HG03432 (cell line): ENCODE results near the gene MDK.

Experiments used
- ATAC-seq: cut with Tn5 transposase; IDR thresholded peaks from one replicate; pipeline ENCODE4 v1.9.1; 2021; ENCODE audit warnings: mild to moderate bottlenecking, moderate library complexity; ENCODE audit not compliant: unreplicated experiment

The MDK gene

GRCh38 chr11:46393231-46393616, 11.8 kb downstream of the MDK start:
- ATAC-seq: no peak

GRCh38 chr11:46393759-46394158, 12.3 kb downstream of the MDK start:
- ATAC-seq: no peak

- no peak for ATAC-seq
Observed at GRCh38 chr11:46397526-46397925, 16.1 kb downstream of the MDK start.

GRCh38 chr11:46402957-46403902, 21.8 kb downstream of the MDK start:
- no peak for ATAC-seq

- ATAC-seq: no peak
Observed at GRCh38 chr11:46404476-46405017, 23.1 kb downstream of the MDK start.

GRCh38 chr11:46407635-46408034, 26.2 kb downstream of the MDK start:
- no peak for ATAC-seq

GRCh38 chr11:46408407-46408986, 27.0 kb downstream of the MDK start:
- ATAC-seq: no peak

GRCh38 chr11:46410021-46410420, 28.6 kb downstream of the MDK start:
- ATAC-seq: no peak

- ATAC-seq: no peak
Observed at GRCh38 chr11:46413760-46414465, 32.4 kb downstream of the MDK start.

GRCh38 chr11:46414466-46414796, 33.0 kb downstream of the MDK start:
- ATAC-seq: no peak

GRCh38 chr11:46414879-46415278, 33.4 kb downstream of the MDK start:
- ATAC-seq: no peak

- ATAC-seq: no peak
Observed at GRCh38 chr11:46417711-46418110, 36.2 kb downstream of the MDK start.

- ATAC-seq: no peak
Observed at GRCh38 chr11:46418751-46419150, 37.3 kb downstream of the MDK start.

- ATAC-seq: no peak
Observed at GRCh38 chr11:46420513-46420912, 39.0 kb downstream of the MDK start.

- ATAC-seq: no peak
Observed at GRCh38 chr11:46421257-46421880, 39.9 kb downstream of the MDK start.

- no peak for ATAC-seq
Observed at GRCh38 chr11:46422588-46422987, 41.1 kb downstream of the MDK start.

GRCh38 chr11:46426233-46426991, 44.9 kb downstream of the MDK start:
- no peak for ATAC-seq

GRCh38 chr11:46427364-46427763, 45.9 kb downstream of the MDK start:
- ATAC-seq: no peak

- no peak for ATAC-seq
Observed at GRCh38 chr11:46429717-46430116, 48.2 kb downstream of the MDK start.

GRCh38 chr11:46431211-46431610, 49.7 kb downstream of the MDK start:
- ATAC-seq: no peak
